Left hindlimb (tissue), 1 donor: Measurements from ENCODE around the gene SRPK2.

ENCODE experiments used
- DNase-seq: peaks from one replicate; pipeline ENCODE4 v3.0.0-alpha.2; 2018

SRPK2 gene

DNA sequence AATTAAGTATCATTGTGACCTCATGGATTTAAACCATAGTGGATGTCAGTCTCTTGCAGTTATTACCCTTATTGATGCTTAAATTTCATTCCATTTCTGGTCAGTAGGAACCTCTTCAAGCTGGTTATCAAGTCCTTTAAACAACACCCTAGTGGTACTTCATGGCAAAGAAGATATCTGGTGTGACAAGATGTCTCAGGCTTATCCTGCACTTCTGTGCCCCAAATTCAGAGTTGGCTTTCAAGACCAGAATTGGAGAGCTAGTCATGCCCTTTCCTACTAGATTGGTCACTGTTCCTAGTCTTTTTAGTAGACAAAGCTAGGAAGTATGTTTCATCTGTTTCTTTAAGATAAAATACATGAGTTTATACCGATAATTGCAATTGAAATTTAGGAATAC is 319.8 kb downstream of the SRPK2 start:
- DNase-seq = no peak

GRCh38 chr7:105067691-105068090 is 321.0 kb downstream of the SRPK2 start:
- no peak for DNase-seq
